GM19467 (cell line): ENCODE results near the gene FEZF2.

Source experiments
- ATAC-seq: cut with Tn5 transposase; IDR thresholded peaks from one replicate; pipeline ENCODE4 v1.9.1; 2021; ENCODE audit warnings: mild to moderate bottlenecking, moderate library complexity; ENCODE audit not compliant: unreplicated experiment

The FEZF2 gene

DNA sequence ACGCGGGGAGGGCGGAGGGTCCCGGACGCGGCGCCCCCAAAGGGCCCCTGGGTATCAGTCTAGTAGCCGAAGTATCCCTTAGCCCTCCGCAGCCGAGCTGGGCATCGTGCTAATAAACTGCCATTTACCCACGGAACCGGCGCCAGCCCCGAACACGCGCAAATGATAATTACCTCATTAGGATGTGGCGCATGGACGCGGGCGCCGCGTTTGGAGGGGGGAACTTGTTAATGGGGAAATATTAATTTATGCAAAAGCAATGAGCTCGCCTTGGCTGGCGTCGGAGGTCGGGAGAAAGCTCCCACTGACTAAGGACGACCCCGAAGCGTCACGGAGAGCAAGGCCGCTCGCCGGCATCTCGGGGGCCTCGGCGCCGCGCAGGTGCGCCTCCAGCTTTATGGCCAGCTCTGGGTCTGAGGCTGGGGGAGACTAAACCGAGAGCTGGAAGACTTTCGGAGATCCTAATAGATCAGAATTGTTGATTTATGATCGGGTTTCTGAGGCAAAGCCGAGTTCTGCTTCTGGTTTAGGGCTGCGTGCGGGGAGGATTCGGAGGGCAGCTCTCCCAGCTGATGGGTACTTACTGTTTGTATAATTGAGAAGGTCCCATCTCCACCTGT is 474 bp upstream of the FEZF2 start:
- ATAC-seq = no peak

DNA sequence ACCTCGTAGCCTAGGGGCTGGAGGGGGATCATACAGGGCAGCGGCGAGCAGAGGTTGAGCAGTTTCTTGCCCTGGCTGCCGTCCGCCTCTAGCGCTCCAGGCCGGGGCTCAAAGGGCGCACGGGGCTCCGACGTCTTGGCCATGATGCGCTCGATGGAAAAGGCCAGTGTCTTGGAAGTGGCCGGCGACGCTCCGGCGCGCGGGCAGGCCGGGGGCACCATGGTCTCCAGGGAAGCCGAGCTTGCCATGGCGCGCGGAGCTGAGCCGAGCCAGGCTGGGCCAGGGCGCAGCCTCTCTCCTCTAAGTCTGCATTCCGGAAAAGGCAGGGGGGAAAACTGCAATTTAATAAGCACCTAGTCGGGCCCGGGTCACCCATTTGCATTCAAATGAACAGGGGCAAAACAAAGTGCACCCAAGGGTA is 719 bp downstream of the FEZF2 start:
- no peak for ATAC-seq

DNA sequence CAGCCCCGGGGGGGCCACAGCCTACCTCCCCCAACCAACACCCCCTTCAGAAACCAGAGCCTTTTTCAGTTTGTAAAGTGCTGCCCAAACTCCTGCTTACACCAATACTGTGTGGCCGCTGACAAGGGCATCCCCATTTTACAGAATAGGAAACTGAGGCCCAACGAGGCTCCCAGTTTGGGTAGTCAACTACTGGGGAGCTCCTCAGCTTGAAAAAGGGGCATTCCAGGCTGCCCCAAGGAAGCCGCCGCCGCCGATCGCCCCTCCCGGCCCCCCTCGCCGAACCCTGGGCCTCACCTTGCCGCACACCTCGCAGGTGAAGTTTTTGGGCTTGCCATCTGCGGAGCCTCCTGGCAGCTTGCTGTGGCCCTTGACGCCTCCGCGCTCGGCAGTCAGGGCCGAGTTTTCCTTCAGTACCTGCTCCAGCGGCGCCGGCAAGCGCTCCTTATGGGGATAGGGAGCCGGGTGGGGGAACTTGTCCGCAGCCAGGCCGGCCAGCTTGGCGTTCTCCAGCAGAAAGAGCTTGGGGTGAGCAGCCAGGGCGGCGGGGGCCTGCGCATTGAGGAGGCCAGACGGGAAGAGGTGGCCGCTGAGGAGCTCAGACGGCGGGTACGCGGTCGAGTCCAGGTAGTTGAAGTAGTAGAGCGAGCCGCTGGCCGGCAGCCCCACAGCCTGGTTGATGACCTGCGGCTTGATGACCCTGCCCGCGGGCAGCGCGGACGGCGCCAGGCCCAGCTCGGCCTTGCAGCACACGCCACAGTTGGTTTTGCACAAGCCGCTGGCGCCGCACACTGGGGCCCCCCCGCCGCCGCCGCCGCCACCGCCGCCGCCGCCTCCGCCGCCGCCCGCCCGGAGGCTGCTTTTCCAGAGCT is 1.4 kb downstream of the FEZF2 start:
- no peak for ATAC-seq

DNA sequence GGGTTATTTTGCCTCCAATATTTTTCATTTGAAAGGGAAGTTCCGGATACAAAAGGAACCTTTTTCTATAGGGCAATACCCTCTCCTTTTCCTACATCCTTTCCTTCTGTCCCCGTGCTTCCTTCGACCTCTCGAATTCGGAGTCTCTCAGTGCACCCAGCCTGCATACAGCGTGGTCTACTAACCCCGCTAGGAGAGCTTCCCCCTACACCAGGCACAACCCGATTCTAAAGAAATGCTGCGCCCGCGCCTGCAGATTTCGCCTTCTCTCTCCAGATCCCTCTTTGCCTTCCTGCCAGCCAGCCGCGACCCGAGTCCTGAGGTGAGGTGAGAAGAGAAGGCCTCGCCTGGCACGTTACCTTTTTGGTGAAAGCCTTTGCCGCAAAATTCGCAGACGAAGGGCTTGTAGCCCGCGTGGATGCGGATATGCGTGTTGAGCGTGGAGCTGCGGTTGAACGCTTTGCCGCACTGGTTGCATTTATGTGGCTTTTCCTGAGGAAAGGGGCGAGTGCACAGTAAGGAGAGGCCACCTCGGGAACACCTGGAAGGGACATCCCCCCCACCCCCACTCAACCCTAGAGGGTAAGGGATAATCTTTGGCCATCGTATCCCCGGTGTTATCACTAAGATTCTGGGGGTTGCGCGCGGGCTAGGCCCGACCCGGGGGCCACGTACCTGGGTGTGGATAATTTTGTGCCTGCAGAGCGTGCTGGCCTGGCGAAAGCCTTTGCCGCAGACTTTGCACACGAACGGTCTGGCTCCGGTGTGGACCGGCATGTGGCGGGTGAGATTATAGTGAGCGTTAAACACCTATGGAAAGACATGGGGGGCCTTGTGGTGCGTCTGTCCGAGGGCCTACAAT is 2.3 kb downstream of the FEZF2 start:
- no peak for ATAC-seq

DNA sequence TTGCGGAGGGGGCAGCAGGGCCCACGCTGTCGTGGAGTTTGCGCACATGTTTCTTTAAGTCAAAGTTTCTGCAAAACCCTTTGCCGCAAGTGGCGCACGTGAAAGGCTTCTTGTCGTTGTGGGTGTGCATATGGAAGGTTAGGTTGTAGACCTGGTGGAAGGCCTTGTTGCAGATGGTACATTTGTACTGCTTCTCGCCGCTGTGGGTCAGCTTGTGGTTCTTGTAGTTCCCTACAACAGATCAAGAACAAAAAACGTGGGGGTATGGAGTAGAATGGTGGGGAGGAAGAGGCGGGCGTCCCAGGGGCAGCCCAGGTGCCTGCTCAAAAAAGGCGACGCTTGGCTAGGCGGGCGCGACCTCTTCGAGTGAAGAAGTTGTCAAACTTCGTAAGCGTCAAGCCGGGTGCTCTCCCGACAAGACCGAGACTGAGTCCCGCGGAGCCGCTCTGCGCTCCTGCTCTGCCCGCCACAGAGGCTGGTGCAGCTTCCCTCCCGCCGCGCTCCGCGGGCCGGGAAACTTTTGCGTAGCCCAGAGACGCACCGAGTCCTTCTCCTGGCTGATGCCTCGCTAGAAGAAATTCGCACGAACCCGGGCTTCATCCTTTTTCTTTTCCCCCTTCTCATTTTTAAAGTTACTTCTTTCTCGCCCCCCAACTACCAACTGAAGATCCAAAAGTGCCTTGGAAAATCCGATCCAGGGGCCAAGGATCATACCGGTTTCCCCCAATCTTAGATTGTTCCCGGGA is 3.1 kb downstream of the FEZF2 start:
- ATAC-seq = no peak

DNA sequence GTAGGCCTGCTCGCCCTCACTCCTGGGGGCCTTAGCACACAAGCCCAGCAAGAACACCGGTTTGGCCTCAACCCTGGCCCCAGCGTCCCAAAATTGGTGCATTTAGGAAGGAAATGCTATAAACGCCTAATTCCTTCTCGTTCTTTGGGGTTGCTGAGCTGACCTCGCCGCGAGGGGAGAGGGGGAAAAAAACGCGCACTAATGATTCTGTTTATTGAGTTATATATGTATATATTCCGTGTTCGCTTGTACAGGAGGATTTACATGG is 3.9 kb downstream of the FEZF2 start:
- no peak for ATAC-seq

DNA sequence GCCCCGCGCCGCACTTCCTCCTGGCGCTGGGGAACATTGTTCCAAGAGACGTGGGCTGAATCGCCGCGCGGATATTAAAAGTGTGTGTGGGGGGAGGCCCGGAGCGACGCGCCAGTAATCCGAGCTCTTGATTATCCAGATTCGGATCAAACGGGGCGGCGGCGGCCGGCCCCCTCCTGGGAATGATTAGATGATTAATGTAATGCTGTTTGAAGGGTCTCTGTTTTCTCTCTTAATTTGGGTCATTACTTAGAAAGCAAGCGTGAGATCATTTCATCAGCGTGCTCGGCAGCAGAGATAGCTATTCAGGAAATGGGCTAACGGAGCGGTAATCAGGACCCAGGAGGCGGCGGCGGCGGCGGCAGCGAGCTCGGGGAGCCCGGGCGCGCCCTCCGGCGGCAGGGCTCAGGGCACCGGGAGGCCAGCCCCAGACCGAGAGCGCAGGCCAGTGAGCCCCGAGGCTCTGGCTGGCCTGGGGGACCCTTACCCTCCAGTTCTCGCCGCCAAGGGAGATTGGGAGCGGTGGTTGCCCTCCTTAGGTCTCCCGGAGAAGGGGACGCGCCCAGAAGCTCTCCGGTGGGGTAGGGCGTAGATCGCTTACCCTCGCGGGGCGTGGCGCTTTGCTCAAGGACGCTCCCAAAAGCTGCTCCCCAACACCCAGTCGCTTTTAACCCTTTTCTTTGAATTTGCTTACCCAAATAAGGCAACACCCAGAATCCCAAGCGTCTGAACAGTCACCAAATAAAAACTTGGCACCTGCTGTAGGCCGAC is 4.5 kb downstream of the FEZF2 start:
- ATAC-seq = no peak

DNA sequence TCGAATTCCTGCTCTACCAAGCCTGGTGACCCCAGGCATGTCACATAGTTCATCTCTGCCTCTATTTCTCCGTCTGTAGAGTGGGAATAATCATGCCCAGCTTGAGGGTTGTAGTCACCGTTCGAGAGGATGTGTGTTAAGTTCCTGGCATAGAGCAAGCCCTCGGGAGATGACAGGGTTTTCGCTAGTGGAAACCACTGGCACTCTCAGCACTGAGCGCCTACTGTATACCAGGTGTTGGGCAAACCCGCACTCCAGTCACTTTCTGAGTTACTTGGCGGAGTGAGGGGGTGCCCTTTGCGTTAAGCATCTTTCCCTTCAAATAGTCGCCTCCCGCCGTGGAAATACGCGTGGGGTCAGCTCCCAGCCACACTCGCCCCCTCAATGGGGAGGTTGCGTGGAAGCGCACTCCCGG is 5.1 kb downstream of the FEZF2 start:
- no peak for ATAC-seq

DNA sequence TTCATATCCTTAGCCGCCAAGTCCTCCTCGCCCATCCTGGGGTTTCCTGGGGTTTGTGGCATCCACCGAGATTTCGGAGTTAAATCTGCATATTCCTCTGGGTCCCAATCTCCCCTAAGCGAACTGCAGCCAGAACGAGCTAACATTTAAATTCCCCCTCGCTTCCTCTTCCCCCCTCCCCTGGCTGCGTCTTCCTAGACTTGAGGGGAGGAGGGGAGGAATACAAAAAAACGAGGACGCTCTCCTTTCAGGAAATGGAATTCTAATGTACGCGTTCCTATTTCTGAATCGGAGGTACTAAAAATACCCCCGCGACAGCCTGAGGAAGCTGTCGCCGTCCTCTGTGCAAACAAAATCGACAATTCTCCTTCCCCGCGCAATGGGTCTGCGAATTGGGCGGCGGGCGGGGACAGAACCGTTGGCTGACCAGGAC is 5.6 kb downstream of the FEZF2 start:
- no peak for ATAC-seq

DNA sequence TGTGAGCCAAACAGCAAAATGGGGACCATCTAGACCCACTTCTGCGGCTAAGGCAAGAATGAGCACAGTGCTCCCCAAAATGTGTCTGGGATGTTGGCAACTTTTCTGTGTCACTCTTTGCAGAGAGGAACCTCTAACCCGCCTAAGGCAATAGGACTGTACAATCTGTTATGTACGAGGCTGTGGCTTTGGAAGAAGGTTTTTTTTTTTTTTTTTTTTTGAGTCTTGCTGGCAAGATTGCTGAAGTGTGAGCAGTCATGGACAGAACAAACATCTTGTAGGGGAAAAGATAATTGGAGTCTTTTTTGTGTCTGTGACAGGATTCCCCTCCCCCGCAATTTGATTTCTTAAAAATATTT is 7.2 kb downstream of the FEZF2 start:
- ATAC-seq = no peak

DNA sequence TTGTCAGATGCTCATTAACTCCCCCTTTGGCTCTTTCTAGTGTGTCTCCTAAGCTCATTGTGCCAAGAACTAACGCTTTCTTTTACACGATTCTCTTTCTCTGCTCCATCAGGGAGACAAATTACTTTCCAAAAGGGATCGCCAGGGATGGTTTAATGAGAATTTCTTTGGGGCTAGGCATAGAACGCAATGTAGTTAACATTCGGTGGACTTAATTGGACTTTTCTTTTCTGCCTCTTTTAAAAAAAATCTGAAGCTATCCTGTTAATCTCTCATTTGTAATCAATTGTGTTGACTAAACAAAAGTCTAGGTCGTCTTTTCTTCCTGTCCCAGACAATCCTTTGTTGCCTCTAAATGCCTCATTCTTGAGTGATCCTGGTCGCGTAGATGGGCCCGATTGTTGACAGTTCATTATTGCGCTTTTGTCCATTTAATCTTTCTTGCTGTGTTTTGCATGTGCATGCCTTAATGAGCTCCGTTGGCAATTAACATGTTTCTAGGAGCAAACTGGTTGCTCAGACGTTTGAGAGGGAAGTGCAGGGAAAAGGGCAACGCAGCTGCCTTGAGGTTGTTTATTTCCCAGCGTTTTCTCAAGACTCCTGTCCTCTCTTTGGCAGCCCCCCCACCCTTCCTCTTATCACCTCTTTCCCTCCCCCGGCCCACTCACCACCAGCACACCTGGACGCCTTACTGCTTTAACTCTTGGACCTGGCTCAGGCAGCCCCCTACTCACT is 7.8 kb downstream of the FEZF2 start:
- ATAC-seq = no peak

DNA sequence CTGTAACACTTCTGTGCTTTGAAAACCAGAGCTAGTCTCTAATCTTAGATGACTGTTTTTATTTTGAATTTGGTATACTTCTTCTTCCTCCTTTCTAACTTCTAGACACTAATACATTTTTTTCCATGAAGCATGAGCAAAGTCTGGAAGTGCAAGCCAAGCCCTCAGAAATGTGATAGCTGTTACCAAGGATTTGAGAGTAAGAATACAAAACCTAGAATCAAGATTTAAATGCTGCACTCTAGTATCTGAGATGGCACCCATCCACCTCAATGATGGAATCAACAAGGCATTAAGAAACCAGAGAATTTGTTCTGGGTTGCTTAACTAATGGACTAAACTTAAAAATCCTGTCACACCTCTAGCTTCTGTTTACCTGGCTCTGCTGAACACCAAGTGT is 9.2 kb downstream of the FEZF2 start:
- no peak for ATAC-seq

DNA sequence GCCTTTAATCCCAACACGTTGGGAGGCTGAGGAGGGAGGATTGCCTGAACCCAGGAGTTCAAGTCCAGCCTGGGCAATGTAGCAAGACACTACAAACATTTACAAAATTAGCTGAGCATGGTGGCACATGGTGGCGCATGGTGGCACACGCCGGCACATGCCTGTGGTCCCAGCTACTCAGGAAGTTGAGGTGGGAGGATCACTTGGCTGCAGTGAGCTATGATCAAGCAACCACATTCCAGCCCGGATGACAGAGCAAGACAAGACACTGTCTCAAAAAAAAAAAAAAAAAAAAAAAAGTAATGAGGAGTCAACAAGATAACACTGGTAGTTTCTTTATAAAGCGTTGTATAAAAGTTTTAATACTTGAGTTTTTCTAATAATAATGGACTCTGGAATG is 10.1 kb downstream of the FEZF2 start:
- no peak for ATAC-seq

DNA sequence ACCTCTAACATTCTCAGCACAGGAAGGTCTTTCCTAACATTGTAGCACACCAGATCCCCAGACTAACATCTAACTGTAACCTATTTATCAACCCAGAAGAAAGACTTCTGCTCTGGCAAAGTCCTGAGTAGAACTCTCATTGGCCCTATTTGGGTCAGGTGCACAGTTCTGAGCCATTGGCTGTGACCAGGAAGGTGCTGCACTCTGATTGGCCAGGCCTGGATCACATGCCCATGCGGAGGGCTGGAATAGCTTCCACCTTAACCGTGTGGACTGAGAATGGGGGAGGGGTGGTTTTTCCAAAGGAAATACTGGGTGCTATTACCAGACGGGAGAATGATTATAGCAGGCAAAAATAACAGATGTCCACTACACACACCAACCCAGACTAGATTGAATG is 11.5 kb downstream of the FEZF2 start:
- peak; percentile 20 for ATAC-seq

DNA sequence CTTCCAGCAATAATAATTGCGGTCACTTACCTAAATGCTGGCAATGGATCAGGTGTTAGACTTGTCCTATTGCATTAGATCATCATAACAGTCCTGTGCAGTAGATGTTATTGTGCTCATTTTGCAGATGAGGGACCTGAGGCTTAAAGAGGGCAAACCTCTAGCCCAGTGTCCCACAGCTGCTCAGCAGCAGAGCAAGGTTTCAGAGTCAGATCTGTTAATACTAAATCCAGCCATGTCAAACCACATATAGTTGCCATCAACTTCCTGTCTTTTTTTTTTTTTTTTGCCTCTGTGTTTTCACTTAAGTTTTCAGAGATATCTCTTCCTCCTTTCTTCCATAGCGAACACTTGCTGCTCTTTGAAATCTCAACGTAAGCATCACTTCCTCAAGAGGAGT is 12.1 kb downstream of the FEZF2 start:
- peak; percentile 98 for ATAC-seq

DNA sequence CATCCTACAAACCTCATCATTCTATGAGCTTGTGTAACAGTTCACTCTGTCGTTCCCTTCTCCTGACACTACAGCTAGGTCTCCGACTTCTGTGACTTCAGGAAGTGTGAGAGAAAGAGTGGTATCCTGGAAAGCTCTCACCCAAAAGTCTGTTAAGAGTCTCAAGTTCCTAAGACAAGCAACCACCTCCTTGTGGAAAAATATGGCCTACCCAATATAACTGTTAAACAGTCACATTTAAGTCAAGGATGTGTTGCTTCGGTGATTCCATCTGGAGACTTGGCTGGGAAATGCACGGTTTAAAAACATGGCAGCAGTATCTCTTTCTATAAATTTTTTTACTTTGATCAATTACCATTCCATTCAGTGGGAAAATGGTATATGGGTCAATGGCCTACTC is 13.8 kb downstream of the FEZF2 start:
- ATAC-seq = no peak

DNA sequence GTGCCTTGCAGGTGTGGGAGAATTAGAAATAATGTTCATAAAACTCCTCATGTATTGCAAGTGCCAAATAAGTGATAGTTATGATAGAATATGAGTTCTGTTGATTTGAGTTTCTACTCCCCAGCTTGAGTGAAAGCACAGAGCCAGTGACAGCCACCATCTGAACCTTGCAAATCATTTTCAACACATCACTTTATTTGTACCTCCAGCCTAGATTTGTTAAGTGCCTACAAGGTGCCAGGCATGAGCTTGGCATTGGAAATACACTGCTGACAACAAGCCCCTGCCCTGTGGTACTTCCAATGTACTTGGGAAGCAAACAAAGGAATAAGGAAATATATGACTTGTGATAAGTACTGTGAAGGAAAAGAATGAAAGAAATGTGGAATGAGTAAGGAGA is 17.0 kb downstream of the FEZF2 start:
- no peak for ATAC-seq

DNA sequence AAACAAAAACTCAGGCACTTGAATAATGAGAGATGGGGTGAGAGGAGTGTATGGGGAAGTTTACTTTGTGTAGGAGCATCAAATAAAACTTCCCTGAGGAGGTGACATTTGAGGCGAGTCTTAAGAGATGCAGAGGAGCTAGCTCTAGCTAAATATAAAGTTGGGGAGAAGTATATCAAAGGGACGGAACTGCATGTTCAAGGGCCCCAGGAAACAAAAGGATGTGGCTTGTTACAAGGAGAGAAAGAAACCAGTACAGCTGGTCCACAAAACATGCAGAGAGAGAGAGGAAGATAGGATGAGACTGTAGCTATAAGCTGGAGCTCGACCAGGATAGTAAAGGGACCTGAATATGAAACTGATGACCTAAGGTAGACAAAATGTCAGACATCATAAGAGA is 17.6 kb downstream of the FEZF2 start:
- no peak for ATAC-seq

DNA sequence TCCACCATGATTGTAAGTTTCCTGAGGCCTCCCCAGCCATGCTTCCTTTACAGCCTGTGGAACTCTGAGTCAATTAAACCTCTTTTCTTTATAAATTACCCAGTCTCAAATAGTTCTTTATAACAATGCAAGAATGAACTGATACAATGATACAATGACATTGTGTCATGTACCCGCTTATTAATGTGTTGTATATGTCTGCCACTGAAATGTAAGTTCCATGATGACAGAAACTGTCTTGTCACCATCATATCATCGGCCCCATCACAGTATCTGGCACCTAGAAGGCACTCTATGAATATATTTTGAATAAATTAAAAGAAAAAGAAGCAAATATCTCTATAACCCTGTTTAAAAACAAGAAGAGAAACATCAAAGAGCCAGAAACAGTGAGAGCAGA is 29.6 kb downstream of the FEZF2 start:
- ATAC-seq = no peak

DNA sequence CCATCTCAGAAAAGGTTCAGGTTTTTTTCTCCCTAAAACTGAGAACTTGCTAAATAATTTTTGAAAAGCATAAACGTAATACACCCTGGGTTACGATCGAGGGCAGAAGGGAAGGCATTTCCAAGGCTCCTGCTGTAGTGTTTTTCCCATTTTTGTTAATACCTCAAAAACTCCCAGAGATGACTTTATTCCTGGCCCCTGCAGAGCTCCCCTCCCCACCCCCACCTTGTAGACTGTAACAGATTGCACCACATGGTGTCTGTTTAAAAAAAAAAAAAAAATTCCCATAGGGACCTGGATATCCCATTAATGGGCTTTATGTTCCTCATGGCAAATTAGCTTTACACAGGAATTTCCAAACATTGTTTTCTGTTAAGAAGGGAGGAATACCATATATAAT is 38.2 kb downstream of the FEZF2 start:
- ATAC-seq = no peak
